ENCODE data around the gene KIAA1755.
A peak's percentile ranks its signal among the peaks of the same experiment; 100 is the strongest.

Gene KIAA1755

GRCh38 chr20:38222923-38223742 lies 37.4 kb downstream of the KIAA1755 start:
- DNase-seq (ENCODE audit: low read depth in 1 of 2, low spot score in 1 of 2): no peak
- in situ Hi-C loops (cut with HindIII; ENCODE audit: low pct_unique_long_range_greater_than_20kb, low sequenced_read_pairs): no loop called here
- TF ChIP-seq JUND (IDR thresholded peaks at IDR 0.05; ENCODE audit: low read depth): no peak

- TF ChIP-seq JUND (IDR thresholded peaks at IDR 0.05; ENCODE audit: low read depth): no peak
- in situ Hi-C loops (cut with HindIII; ENCODE audit: low pct_unique_long_range_greater_than_20kb, low sequenced_read_pairs): no loop called here
- DNase-seq (ENCODE audit: low read depth in 1 of 2, low spot score in 1 of 2): peak; percentile 67 to 80
Measured at GRCh38 chr20:38222231-38222922, 38.2 kb downstream of the KIAA1755 start.

- no peak for TF ChIP-seq JUND (IDR thresholded peaks at IDR 0.05; ENCODE audit: low read depth)
- peak; percentile 69 to 90 for DNase-seq (ENCODE audit: low read depth in 1 of 2, low spot score in 1 of 2)
- in situ Hi-C loops (cut with HindIII; ENCODE audit: low pct_unique_long_range_greater_than_20kb, low sequenced_read_pairs): no loop called here
Measured at GRCh38 chr20:38221119-38221589, 39.4 kb downstream of the KIAA1755 start.

GRCh38 chr20:38220587-38221118 lies 39.9 kb downstream of the KIAA1755 start:
- TF ChIP-seq JUND (IDR thresholded peaks at IDR 0.05; ENCODE audit: low read depth): no peak
- no peak for DNase-seq (ENCODE audit: low read depth in 1 of 2, low spot score in 1 of 2)
- in situ Hi-C loops (cut with HindIII; ENCODE audit: low pct_unique_long_range_greater_than_20kb, low sequenced_read_pairs): no loop called here

- TF ChIP-seq JUND (IDR thresholded peaks at IDR 0.05; ENCODE audit: low read depth): no peak
- in situ Hi-C loops (cut with HindIII; ENCODE audit: low pct_unique_long_range_greater_than_20kb, low sequenced_read_pairs): no loop called here
- no peak for DNase-seq (ENCODE audit: low read depth in 1 of 2, low spot score in 1 of 2)
Measured at GRCh38 chr20:38219006-38219950, 41.3 kb downstream of the KIAA1755 start.

GRCh38 chr20:38218566-38218885 lies 42.0 kb downstream of the KIAA1755 start:
- DNase-seq (ENCODE audit: low read depth in 1 of 2, low spot score in 1 of 2): no peak
- in situ Hi-C loops (cut with HindIII; ENCODE audit: low pct_unique_long_range_greater_than_20kb, low sequenced_read_pairs): no loop called here
- no peak for TF ChIP-seq JUND (IDR thresholded peaks at IDR 0.05; ENCODE audit: low read depth)

GRCh38 chr20:38217791-38218565 lies 42.6 kb downstream of the KIAA1755 start:
- TF ChIP-seq JUND (IDR thresholded peaks at IDR 0.05; ENCODE audit: low read depth): no peak
- in situ Hi-C loops (cut with HindIII; ENCODE audit: low pct_unique_long_range_greater_than_20kb, low sequenced_read_pairs): no loop called here
- DNase-seq (ENCODE audit: low read depth in 1 of 2, low spot score in 1 of 2): no peak

GRCh38 chr20:38216746-38217595 lies 43.6 kb downstream of the KIAA1755 start:
- in situ Hi-C loops (cut with HindIII; ENCODE audit: low pct_unique_long_range_greater_than_20kb, low sequenced_read_pairs): no loop called here
- no peak for TF ChIP-seq JUND (IDR thresholded peaks at IDR 0.05; ENCODE audit: low read depth)
- DNase-seq (ENCODE audit: low read depth in 1 of 2, low spot score in 1 of 2): no peak

- in situ Hi-C loops (cut with HindIII; ENCODE audit: low pct_unique_long_range_greater_than_20kb, low sequenced_read_pairs): no loop called here
- TF ChIP-seq JUND (IDR thresholded peaks at IDR 0.05; ENCODE audit: low read depth): no peak
- no peak for DNase-seq (ENCODE audit: low read depth in 1 of 2, low spot score in 1 of 2)
Measured at GRCh38 chr20:38216201-38216600, 44.3 kb downstream of the KIAA1755 start.

- in situ Hi-C loops (cut with HindIII; ENCODE audit: low pct_unique_long_range_greater_than_20kb, low sequenced_read_pairs): no loop called here
- TF ChIP-seq JUND (IDR thresholded peaks at IDR 0.05; ENCODE audit: low read depth): no peak
- DNase-seq (ENCODE audit: low read depth in 1 of 2, low spot score in 1 of 2): no peak
Measured at GRCh38 chr20:38215194-38216182, 45.0 kb downstream of the KIAA1755 start.
